Activated T-helper 9 cell treated with anti-CD3 and anti-CD28 coated beads, Interleukin-2, amount 50 U/mL, for 16 hours (primary cell): ENCODE data around the gene NKX3-2.
"Not testable (repeated sequence)": the region's sequence is repeated elsewhere in the genome, so short reads cannot be mapped to it uniquely, and the experiment has no call there.

Experiments
- DNase-seq: peaks from one replicate; pipeline ENCODE4 v3.0.0-alpha.2; 2020; ENCODE audit warnings: low read depth

NKX3-2 gene

GRCh38 chr4:13543839-13544605 is at the start of gene NKX3-2:
NKX3-2 (minus strand) TSS chr4:13544508; CDS start chr4:13544414, 94 bp downstream.
- no peak for DNase-seq

- DNase-seq: no peak
Measured at GRCh38 chr4:13592220-13592619, 47.9 kb upstream of the NKX3-2 start.

- DNase-seq: no peak
Measured at GRCh38 chr4:13590766-13591165, 46.5 kb upstream of the NKX3-2 start.

GRCh38 chr4:13588954-13589353 is 44.6 kb upstream of the NKX3-2 start:
- no peak for DNase-seq

- DNase-seq: no peak
Measured at GRCh38 chr4:13584481-13584880, 40.2 kb upstream of the NKX3-2 start.

- DNase-seq: no peak
Measured at GRCh38 chr4:13580036-13580435, 35.7 kb upstream of the NKX3-2 start.

- DNase-seq: no peak
Measured at GRCh38 chr4:13577660-13578059, 33.4 kb upstream of the NKX3-2 start.

- DNase-seq: no peak
Measured at GRCh38 chr4:13570916-13571315, 26.6 kb upstream of the NKX3-2 start.

GRCh38 chr4:13567125-13567524 is 22.8 kb upstream of the NKX3-2 start:
- DNase-seq: no peak

GRCh38 chr4:13562876-13563275 is 18.6 kb upstream of the NKX3-2 start:
- no peak for DNase-seq

- no peak for DNase-seq
Measured at GRCh38 chr4:13561673-13562072, 17.4 kb upstream of the NKX3-2 start.

- not testable (repeated sequence) for DNase-seq
Measured at GRCh38 chr4:13560111-13560510, 15.8 kb upstream of the NKX3-2 start.

GRCh38 chr4:13559413-13559812 is 15.1 kb upstream of the NKX3-2 start:
- DNase-seq: no peak

- DNase-seq: no peak
Measured at GRCh38 chr4:13558881-13559280, 14.6 kb upstream of the NKX3-2 start.

GRCh38 chr4:13555325-13555724 is 11.0 kb upstream of the NKX3-2 start:
- DNase-seq: no peak

GRCh38 chr4:13553081-13553480 is 8.8 kb upstream of the NKX3-2 start:
- no peak for DNase-seq

GRCh38 chr4:13548984-13549546 is 4.8 kb upstream of the NKX3-2 start:
- peak; percentile 71 for DNase-seq

- no peak for DNase-seq
Measured at GRCh38 chr4:13548059-13548983, 4.0 kb upstream of the NKX3-2 start.

- DNase-seq: no peak
Measured at GRCh38 chr4:13547485-13548041, 3.3 kb upstream of the NKX3-2 start.

GRCh38 chr4:13546941-13547484 is 2.7 kb upstream of the NKX3-2 start:
- no peak for DNase-seq

- DNase-seq: no peak
Measured at GRCh38 chr4:13546142-13546940, 2.0 kb upstream of the NKX3-2 start.
